HCEC 1CT (cell line): ENCODE data around the gene FGF11.

Experiments used
- DNase-seq: peaks from one replicate; pipeline ENCODE4 v3.0.0-alpha.2; 2017

Gene FGF11

GRCh38 chr17:7439462-7440112, at the start of gene FGF11:
Gene FGF11 (plus strand): TSS chr17:7439512. CDS start chr17:7439621, 109 bp downstream.
- no peak for DNase-seq

- no peak for DNase-seq
Measured at GRCh38 chr17:7389924-7390910, 49.1 kb upstream of the FGF11 start.

GRCh38 chr17:7391307-7391706, 48.0 kb upstream of the FGF11 start:
- no peak for DNase-seq

GRCh38 chr17:7392696-7393612, 46.4 kb upstream of the FGF11 start:
- no peak for DNase-seq

GRCh38 chr17:7393613-7394451, 45.5 kb upstream of the FGF11 start:
- DNase-seq: no peak

- peak; percentile 76 for DNase-seq
Measured at GRCh38 chr17:7394452-7395191, 44.7 kb upstream of the FGF11 start, which contains the start of gene PLSCR3. Gene PLSCR3 (minus strand): TSS chr17:7394525. CDS start chr17:7394110, 415 bp downstream.

- no peak for DNase-seq
Measured at GRCh38 chr17:7396147-7396546, 43.2 kb upstream of the FGF11 start.

- DNase-seq: no peak
Measured at GRCh38 chr17:7398612-7399011, 40.7 kb upstream of the FGF11 start.

GRCh38 chr17:7403043-7403726, 36.1 kb upstream of the FGF11 start:
- no peak for DNase-seq

GRCh38 chr17:7403727-7403976, 35.7 kb upstream of the FGF11 start:
- DNase-seq: peak; percentile 63

GRCh38 chr17:7403977-7404736, 35.2 kb upstream of the FGF11 start, which contains the start of gene TMEM256:
Gene TMEM256 (minus strand): TSS chr17:7404097. CDS start chr17:7404084, 13 bp downstream.
- peak; percentile 99 for DNase-seq

GRCh38 chr17:7404737-7405349, 34.5 kb upstream of the FGF11 start:
- peak; percentile 32 for DNase-seq

- no peak for DNase-seq
Measured at GRCh38 chr17:7405350-7406234, 33.7 kb upstream of the FGF11 start.

GRCh38 chr17:7406235-7406825, 33.0 kb upstream of the FGF11 start:
- DNase-seq: no peak

- DNase-seq: no peak
Measured at GRCh38 chr17:7407082-7407481, 32.2 kb upstream of the FGF11 start.

- DNase-seq: no peak
Measured at GRCh38 chr17:7407485-7408251, 31.6 kb upstream of the FGF11 start, which contains the start of gene NLGN2. Gene NLGN2 (plus strand): TSS chr17:7407845. CDS start chr17:7408256, 411 bp downstream.

GRCh38 chr17:7408252-7408727, 31.0 kb upstream of the FGF11 start:
- DNase-seq: no peak
